GM18526 (cell line): Measurements from ENCODE around the gene TSPO.
A peak's percentile ranks its signal among the peaks of the same experiment; 100 is the strongest.

Experiments
- POLR2A ChIP-seq: IDR thresholded peaks from 3 replicates; pipeline ENCODE4 v1.6.1; 2011; ENCODE audit not compliant: insufficient read length; ENCODE audit errors: extremely low read depth

The TSPO gene

GRCh38 chr22:43181321-43182076 is 30.1 kb downstream of the TSPO start:
- no peak for TF ChIP-seq POLR2A

GRCh38 chr22:43182118-43182517 is 30.8 kb downstream of the TSPO start:
- no peak for TF ChIP-seq POLR2A

- no peak for TF ChIP-seq POLR2A
Observed at GRCh38 chr22:43182726-43183125, 31.4 kb downstream of the TSPO start.

GRCh38 chr22:43183496-43184277 is 32.3 kb downstream of the TSPO start:
- no peak for TF ChIP-seq POLR2A

GRCh38 chr22:43185860-43186261 is 34.5 kb downstream of the TSPO start:
- TF ChIP-seq POLR2A, result no peak

- TF ChIP-seq POLR2A, result peak; percentile 70
Observed at GRCh38 chr22:43186272-43187170, 35.2 kb downstream of the TSPO start, which contains the start of gene TTLL12. Gene TTLL12, minus strand, starts transcription at chr22:43187134. Its CDS starts 65 bp downstream, at chr22:43187069.

GRCh38 chr22:43187171-43188099 is 36.1 kb downstream of the TSPO start:
- peak; percentile 98 for TF ChIP-seq POLR2A

- no peak for TF ChIP-seq POLR2A
Observed at GRCh38 chr22:43188829-43189545, 37.6 kb downstream of the TSPO start.

- TF ChIP-seq POLR2A, result no peak
Observed at GRCh38 chr22:43191831-43192230, 40.5 kb downstream of the TSPO start.

GRCh38 chr22:43197271-43197941 is 46.0 kb downstream of the TSPO start:
- no peak for TF ChIP-seq POLR2A

- no peak for TF ChIP-seq POLR2A
Observed at GRCh38 chr22:43198126-43198525, 46.8 kb downstream of the TSPO start.

GRCh38 chr22:43198936-43199335 is 47.6 kb downstream of the TSPO start:
- no peak for TF ChIP-seq POLR2A

GRCh38 chr22:43199541-43199940 is 48.2 kb downstream of the TSPO start:
- no peak for TF ChIP-seq POLR2A
